ENCODE results near the gene SCTR.

SCTR gene

GRCh38 chr2:119512946-119513345 is 11.3 kb downstream of the SCTR start:
- in situ Hi-C loops (cut with HindIII; ENCODE audit: low sequenced_read_pairs): no loop called here
- no peak for DNase-seq (ENCODE audit: low read depth)
- TF ChIP-seq, protein P1, sequence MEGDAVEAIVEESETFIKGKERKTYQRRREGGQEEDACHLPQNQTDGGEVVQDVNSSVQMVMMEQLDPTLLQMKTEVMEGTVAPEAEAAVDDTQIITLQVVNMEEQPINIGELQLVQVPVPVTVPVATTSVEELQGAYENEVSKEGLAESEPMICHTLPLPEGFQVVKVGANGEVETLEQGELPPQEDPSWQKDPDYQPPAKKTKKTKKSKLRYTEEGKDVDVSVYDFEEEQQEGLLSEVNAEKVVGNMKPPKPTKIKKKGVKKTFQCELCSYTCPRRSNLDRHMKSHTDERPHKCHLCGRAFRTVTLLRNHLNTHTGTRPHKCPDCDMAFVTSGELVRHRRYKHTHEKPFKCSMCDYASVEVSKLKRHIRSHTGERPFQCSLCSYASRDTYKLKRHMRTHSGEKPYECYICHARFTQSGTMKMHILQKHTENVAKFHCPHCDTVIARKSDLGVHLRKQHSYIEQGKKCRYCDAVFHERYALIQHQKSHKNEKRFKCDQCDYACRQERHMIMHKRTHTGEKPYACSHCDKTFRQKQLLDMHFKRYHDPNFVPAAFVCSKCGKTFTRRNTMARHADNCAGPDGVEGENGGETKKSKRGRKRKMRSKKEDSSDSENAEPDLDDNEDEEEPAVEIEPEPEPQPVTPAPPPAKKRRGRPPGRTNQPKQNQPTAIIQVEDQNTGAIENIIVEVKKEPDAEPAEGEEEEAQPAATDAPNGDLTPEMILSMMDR (IDR thresholded peaks at IDR 0.05; ENCODE audit: low read depth, low read length, missing control alignments): no peak
- H3K4me3 ChIP-seq (ENCODE audit: low read depth, low read length): no peak overlapping the region

- in situ Hi-C loops (cut with HindIII; ENCODE audit: low sequenced_read_pairs): no loop called here
- no peak for DNase-seq (ENCODE audit: low read depth)
- TF ChIP-seq, protein P1 (IDR thresholded peaks at IDR 0.05; ENCODE audit: low read depth, low read length, missing control alignments): no peak
- no peak overlapping the region for H3K4me3 ChIP-seq (ENCODE audit: low read depth, low read length)
Observed at GRCh38 chr2:119511989-119512388, 12.3 kb downstream of the SCTR start.

GRCh38 chr2:119508756-119509155 is 15.5 kb downstream of the SCTR start:
- in situ Hi-C loops (cut with HindIII; ENCODE audit: low sequenced_read_pairs): no loop called here
- TF ChIP-seq, protein P1 (IDR thresholded peaks at IDR 0.05; ENCODE audit: low read depth, low read length, missing control alignments): no peak
- DNase-seq (ENCODE audit: low read depth): no peak
- H3K4me3 ChIP-seq (ENCODE audit: low read depth, low read length): no peak overlapping the region

DNA sequence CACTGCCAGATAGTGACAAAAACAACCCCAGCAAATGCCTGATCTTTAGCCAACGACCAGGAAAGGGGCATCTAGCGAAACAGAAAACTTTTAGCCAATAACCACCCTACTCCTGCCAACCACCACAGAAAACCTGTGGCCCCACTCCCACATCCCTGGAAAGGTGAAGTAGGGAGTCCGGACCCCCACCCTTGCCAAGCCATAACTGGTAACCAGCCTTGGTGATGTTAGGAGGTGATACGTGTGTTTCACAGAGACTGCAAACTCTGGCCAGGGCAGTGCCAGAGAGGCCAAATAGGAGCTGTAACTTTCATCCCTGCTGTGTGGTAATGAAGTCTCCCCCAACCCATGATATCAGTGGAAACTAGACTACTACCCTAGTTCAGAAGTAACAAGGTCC is 27.6 kb downstream of the SCTR start:
- TF ChIP-seq, protein P1 (IDR thresholded peaks at IDR 0.05; ENCODE audit: low read depth, low read length, missing control alignments): no peak
- DNase-seq (ENCODE audit: low read depth): no peak
- in situ Hi-C loops (cut with HindIII; ENCODE audit: low sequenced_read_pairs): no loop called here
- no peak overlapping the region for H3K4me3 ChIP-seq (ENCODE audit: low read depth, low read length)

DNA sequence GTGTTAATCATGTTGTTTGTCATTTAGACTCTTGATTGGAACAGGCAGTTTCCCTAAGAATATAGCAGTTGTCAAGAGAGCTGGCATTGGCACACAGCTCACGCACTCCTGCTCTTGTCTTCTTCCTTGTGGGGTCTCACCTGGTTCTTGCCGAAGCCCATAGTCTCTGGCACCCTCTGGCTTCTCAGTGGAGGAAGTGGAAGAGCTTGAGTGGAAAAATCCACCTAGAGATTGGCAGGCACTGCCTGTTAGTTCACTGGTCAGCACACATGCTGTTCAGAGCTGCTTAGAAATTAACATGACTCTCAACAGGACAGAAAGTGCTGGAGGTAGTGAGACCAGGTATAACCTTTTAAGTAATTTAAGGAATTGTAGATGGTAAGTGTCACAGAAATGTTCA is 28.3 kb downstream of the SCTR start:
- in situ Hi-C loops (cut with HindIII; ENCODE audit: low sequenced_read_pairs): no loop called here
- no peak for DNase-seq (ENCODE audit: low read depth)
- TF ChIP-seq, protein P1 (IDR thresholded peaks at IDR 0.05; ENCODE audit: low read depth, low read length, missing control alignments): no peak
- no peak overlapping the region for H3K4me3 ChIP-seq (ENCODE audit: low read depth, low read length)

DNA sequence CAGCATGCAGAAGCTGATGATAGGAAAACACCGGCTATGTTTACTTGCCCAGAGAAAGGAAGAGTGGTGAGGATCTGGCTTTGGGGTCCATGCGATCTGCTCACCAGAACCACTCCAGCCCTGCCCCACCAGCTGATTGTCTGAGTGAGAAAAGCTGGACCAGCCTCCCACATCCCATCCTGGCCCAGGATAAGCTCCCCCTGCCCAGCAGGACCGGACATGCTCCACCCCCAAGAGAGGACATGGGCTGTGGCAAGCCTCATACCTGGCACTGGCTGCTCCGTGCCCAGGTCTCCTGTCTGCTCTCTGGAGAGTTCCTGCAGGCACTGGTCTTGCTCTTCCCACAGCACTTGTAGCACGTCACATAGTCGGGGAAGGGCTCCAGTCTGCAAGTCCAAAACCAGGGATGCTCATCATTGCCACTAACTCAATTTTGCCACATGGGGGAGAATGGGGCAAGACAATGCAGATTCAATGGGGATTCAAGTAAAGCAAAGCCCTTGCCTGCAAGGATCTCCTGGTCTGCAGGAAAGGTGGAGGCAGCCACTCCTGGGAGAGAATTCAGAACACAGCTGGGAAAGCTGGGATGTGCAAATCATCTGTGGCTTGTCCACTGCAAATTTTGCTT is 30.0 kb downstream of the SCTR start:
- TF ChIP-seq, protein P1 (IDR thresholded peaks at IDR 0.05; ENCODE audit: low read depth, low read length, missing control alignments): no peak
- in situ Hi-C loops (cut with HindIII; ENCODE audit: low sequenced_read_pairs): no loop called here
- DNase-seq (ENCODE audit: low read depth): no peak
- H3K4me3 ChIP-seq (ENCODE audit: low read depth, low read length): no peak overlapping the region
